Measurements from ENCODE around the gene PPP1R1C.

DNA sequence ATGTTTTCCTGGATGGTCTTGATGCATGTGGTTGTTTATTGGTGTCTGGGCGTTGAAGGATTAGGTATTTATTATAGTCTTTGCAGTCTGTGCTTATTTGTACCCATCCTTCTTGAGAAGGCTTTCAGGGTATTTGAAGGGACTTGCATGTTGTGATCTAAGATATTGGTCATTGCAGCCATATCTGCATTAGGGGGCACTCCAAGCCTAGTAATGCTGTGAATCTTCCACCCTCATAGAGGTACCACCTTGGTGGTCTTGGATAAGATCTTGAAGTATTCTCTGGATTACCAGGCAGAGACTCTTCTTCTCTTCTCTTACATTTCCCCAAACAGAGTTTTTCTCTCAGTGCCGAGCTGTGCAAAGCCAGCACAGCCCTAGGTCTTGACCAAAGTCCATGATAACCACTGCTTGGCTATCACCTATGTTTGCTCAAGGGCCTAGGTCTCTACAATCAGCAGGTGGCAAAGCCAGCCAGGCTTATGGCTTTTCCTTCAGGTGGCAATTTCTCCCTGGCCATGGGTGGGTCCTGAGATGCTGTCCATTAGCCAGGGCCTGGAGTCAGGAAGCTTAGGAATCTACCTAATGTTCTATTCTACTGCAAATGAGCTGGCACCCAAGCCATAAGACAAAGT is 15.4 kb upstream of the PPP1R1C start:
- TF ChIP-seq, protein P1, sequence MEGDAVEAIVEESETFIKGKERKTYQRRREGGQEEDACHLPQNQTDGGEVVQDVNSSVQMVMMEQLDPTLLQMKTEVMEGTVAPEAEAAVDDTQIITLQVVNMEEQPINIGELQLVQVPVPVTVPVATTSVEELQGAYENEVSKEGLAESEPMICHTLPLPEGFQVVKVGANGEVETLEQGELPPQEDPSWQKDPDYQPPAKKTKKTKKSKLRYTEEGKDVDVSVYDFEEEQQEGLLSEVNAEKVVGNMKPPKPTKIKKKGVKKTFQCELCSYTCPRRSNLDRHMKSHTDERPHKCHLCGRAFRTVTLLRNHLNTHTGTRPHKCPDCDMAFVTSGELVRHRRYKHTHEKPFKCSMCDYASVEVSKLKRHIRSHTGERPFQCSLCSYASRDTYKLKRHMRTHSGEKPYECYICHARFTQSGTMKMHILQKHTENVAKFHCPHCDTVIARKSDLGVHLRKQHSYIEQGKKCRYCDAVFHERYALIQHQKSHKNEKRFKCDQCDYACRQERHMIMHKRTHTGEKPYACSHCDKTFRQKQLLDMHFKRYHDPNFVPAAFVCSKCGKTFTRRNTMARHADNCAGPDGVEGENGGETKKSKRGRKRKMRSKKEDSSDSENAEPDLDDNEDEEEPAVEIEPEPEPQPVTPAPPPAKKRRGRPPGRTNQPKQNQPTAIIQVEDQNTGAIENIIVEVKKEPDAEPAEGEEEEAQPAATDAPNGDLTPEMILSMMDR (IDR thresholded peaks at IDR 0.05) = peak; percentile 39
- TF ChIP-seq EZH2 (IDR thresholded peaks at IDR 0.05) = no peak
